ENCODE results near the gene PDZD4.
"Not testable (repeated sequence)": the region's sequence is repeated elsewhere in the genome, so short reads cannot be mapped to it uniquely, and the experiment has no call there.

DNA sequence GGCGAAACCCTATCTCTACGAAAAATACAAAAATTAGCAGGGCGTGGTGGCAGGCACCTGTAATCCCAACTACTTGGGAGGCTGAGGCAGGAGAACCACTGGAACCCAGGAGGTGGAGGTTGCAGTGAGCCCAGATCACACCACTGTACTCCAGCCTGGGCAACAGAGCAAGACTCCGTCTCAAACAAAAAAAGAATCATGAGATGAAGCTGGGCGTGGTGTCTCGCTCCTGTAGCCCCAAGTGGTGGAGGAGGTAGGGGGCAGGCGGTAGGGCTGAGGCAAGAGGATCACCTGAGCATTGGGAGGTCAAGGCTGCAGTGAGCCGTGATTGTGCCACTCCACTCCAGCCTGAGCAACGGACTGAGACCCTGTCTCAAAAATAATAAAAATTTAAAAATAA is 12.3 kb downstream of the PDZD4 start:
- not testable (repeated sequence) for TF ChIP-seq POLR2A (IDR thresholded peaks at IDR 0.05; ENCODE audit: low read depth, low read length); RFX5 (IDR thresholded peaks at IDR 0.05; ENCODE audit: low read depth, low read length); CHD1 (IDR thresholded peaks at IDR 0.05; ENCODE audit: low read depth, low read length); MXI1 (IDR thresholded peaks at IDR 0.05; ENCODE audit: borderline replicate concordance, low read depth, low read length); NFE2L2 (IDR thresholded peaks at IDR 0.05; ENCODE audit: low read depth, low read length); RAD21 (IDR thresholded peaks at IDR 0.05; ENCODE audit: low read length); MAZ (IDR thresholded peaks at IDR 0.05; ENCODE audit: borderline replicate concordance, low read depth, low read length)
- TF ChIP-seq, protein P1, sequence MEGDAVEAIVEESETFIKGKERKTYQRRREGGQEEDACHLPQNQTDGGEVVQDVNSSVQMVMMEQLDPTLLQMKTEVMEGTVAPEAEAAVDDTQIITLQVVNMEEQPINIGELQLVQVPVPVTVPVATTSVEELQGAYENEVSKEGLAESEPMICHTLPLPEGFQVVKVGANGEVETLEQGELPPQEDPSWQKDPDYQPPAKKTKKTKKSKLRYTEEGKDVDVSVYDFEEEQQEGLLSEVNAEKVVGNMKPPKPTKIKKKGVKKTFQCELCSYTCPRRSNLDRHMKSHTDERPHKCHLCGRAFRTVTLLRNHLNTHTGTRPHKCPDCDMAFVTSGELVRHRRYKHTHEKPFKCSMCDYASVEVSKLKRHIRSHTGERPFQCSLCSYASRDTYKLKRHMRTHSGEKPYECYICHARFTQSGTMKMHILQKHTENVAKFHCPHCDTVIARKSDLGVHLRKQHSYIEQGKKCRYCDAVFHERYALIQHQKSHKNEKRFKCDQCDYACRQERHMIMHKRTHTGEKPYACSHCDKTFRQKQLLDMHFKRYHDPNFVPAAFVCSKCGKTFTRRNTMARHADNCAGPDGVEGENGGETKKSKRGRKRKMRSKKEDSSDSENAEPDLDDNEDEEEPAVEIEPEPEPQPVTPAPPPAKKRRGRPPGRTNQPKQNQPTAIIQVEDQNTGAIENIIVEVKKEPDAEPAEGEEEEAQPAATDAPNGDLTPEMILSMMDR (conservative IDR thresholded peaks at IDR 0.05; ENCODE audit: low read depth, low read length) = not testable (repeated sequence)

All from IMR-90 (cell line).